ENCODE results near the gene TGFBR1. TPM values are rescaled to one million over a fixed set of nuclear protein-coding genes. Genes with fewer than 3 reads are reported as not detected.

TGFBR1 gene
- total RNA-seq (ENCODE audit: low replicate concordance): 30.1 and 64.7 TPM in 2 replicates

GRCh38 chr9:99104459-99105151, at the start of gene TGFBR1:
Gene TGFBR1 (plus strand): TSS chr9:99105113. CDS start chr9:99105206, 93 bp downstream.

Other genes with a start within 250 kb of the TGFBR1 start
- gene COL15A1, start 161.2 kb upstream of the TGFBR1 start, total RNA-seq (ENCODE audit: low replicate concordance): 18.2 and 130 TPM in 2 replicates
- gene ALG2, start 116.8 kb downstream of the TGFBR1 start, total RNA-seq (ENCODE audit: low replicate concordance): 21.8 and 41.0 TPM in 2 replicates
- 33.3 and 119 TPM in 2 replicates for gene SEC61B, start 117.2 kb downstream of the TGFBR1 start, total RNA-seq (ENCODE audit: low replicate concordance)